ENCODE measurements around the gene USP36. TPM values are rescaled to one million over a fixed set of nuclear protein-coding genes. Genes with fewer than 3 reads are reported as not detected.
A peak's percentile ranks its signal among the peaks of the same experiment; 100 is the strongest.

Gene USP36
- total RNA-seq, 1 experiment from 2014 or later, result 21.3 TPM

DNA sequence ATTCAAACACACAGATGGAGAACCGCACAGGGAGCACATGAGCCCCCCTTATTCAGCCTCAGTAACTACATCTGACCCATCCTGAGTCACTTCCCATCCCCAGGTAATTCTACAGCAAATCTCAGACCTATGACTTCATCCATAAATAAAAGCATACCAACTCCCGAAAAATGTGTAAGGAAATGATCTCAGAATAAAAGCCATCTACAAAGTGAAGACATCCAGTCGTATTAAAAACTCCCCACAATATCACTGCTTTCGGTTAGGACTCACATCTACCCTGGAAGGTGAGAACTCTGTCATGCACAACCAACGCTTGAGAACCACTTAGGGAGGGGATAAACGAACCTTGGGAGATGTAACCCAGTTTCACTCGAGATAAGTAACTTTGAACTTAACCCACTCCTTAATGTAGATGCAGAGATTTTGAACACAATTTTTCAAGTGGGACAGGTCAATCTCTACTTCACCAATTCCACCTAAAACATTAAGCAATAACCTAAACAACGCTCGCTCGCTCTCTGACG lies 1.3 kb downstream of the USP36 start:
- peak; percentile 60 for DNase-seq (ENCODE audit: low read depth)

DNA sequence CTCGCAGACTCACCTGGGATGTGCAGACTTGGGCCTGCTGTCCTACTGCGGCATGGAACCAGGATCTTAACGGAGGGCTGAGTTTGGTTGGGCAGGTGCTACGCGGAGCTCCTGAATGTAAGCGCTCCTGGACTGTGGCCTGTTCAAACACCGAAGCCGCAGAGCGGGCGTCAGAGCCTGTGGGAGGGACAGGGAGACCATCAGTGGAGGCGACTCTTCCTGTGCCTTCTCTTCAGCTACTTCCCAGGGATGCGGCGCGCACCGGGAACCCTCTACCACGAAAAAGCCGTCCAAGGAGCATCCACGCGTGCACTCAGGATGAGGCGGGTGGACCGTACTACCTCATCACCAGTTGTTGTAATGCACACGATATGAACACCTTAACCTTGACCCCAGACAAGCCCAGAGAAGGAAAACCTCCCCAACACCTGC lies 2.0 kb downstream of the USP36 start:
- DNase-seq (ENCODE audit: low read depth), result no peak

DNA sequence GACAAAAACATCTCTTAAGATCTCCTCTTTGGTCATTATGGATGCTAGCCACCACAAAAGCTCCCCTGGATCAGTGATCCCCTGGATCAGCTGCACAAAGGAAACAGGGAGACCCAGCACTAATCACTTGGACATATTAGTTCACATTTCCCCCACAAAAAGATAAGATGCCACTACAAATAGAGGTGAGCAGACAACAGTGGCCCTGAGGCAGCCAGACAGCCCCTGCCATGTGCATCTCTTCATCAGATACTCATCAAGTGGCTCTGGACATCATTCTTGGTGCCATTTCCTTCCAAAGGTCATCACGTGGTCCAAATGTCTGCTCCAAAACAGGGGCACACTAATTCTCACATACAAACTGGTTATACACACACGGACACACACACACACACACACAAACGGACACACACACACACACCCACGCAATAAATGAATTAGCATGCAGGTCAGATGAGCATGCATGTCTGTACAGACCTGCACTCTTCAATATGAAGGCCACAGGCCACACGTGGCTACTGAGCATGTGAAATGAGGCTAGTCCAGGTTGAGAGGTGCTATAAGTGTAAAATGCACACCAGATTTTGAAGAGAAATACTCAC lies 4.1 kb downstream of the USP36 start:
- DNase-seq (ENCODE audit: low read depth), result no peak

DNA sequence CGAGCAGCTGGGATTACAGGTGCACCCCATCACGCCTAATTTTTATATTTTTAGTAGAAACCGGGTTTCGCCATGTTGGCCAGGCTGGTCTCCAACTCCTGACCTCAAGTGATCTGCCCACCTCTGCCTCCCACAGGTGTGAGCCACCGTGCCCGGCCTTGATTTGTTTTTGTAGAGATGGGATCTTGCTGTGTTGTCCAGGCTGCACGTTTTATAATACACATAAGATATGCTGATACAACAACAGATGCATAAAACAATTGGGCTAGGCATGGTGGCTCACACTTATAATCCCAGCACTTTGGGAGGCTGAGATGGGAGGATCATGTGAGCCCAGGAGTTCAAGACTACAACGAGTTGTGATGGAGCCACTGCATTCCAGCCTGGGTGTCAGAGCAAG lies 6.0 kb downstream of the USP36 start:
- DNase-seq (ENCODE audit: low read depth), result no peak

DNA sequence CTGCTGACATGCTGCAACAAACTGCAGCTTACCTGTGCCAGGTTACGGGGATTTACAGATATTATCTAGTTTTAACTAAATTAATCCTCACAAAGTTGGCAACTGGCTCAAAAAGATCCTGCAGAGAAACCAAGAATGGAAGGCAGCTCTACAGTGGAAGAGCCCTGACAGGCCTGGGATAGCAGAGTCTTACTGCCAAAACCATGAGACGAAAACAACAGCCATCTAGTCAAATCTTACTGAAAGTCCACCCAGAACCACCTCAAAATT lies 8.1 kb downstream of the USP36 start:
- no peak for DNase-seq (ENCODE audit: low read depth)

DNA sequence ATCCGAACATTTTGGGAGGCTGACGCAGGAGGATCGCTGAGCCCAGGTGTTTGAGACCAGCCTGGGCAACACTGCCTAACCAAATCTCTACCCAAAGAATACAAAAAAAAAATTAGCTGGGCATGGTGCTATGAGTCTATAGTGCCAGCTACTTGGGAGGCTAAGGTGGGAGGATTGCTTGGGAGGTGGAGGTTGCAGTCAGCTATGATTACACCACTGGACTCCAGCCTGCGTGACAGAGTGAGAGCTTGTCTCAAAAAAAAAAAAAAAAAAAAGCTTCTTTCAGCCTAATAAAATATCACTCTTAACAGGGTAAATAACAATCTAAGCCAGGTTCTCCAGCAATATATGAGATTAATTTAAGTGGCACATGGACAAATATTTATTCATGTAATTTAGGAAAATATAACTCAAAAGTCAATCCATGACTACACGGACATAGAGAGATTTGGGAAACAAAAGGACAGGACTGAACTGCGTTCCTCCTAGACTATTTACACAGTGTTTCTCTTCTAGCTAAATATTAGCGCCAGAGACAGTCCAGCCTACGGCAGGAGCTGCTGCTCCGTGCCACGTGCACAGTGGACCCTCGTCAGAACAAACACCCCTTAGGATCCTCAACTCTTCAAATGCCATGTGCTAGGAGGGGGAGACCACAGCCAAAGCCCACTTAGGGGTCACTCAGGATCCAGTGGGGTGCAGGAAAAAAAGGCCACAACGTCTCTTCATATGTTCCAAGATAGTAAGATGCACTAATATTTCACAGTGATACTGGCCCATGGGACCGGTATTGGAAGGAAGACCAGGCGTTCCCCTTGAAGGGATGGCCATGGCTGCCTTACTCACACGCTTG lies 8.7 kb downstream of the USP36 start:
- no peak for DNase-seq (ENCODE audit: low read depth)

DNA sequence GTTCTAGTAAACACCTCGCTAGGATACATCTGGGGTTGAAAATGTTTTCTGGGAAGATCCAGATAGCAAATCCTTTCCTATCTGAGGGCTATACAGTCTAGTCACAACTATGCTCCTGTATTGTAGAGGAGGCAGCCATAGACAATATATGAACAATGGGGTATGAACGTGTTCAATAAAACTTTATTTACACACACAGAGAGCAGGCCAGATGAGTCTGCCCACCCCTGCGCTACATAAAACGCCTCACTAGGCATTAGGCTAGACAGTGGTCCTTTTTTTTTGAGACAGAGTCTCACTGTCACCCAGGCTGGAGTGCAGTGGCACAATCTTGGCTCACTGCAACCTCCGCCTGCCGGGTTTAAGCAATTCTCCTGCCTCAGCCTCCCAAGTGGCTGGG lies 11.1 kb downstream of the USP36 start:
- DNase-seq (ENCODE audit: low read depth), result no peak

DNA sequence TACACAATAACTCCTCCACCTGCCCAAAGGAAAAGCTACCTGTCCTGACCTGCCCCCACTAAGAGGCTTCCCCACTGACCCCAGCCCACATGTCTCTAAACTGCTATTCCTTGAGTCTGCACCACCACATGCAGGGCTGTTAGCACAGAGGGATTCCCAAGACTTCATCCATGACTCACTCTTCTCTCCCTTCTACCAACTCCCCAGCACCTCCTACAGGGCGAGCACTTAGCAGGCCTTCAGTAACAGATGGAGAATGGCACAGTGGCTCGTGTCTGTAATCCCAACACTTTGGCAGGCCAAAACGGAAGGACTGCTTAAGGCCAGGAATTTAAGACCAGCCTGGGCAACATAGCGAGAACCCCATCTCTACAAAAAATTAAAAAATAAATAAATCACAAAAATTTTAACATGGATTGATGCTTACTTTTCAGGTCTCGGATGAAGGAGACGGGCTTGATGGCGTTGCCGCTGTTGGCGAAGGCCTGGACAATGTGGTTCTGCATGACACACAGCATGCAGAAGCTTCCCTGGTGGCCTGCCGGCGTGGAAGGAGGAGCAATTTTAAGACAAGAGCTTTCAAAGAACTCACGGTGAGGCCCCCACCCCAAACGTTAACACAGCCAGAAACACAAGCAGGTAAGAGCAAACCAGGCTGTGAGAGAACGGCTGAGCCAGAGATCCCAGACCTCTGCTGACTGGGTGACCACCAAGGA lies 12.0 kb downstream of the USP36 start:
- peak; percentile 64 for DNase-seq (ENCODE audit: low read depth)

DNA sequence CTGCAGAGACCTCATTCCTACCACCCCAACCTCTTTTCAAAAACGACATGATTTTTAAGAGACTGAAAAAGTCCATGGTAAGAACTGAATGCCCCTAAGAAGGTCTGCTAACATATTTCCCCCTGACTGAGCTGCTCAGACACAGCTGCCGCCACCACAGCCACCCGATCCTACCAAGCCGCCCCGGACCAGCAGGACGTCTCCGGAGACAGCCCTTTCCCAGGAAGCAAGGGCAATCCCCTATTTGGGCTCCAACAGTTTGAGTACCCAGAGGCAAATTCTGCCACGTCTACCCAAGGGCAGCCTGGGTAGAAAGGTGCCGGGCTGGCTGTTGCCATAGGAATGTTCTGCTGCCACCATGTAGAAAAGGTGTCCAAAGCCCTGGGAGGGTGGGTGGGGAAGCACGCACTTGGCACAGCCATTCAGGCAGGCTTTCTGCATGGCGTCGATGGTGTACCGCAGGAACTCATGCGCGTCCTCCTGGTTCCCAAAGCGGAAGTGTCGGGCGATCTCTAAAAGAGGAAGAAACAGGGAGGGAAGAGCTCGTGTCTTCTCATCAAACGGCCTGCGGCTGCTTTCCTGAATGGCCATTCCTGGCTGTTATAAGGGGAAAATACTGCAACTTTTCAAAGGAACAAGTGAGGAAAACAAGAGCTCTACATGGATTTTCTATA lies 13.6 kb downstream of the USP36 start:
- DNase-seq (ENCODE audit: low read depth), result no peak

DNA sequence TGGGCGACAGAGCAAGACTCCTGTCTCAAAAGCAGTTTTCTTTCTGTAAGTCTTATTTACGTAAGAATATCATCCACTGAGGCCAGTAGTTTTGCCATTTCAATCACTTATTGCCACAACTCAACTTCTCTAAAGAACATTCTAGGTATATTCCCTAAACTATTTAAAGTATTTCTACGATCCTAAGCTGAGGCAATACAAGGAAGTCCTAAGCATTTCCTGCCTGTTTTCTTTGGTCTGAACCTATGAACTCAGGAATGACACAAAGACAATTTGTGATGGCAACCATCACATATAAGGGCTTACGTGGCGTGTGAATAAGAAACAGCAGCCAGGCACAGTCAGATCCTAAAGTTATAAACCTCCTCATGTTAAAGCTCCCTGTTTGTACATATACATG lies 14.2 kb downstream of the USP36 start:
- no peak for DNase-seq (ENCODE audit: low read depth)

DNA sequence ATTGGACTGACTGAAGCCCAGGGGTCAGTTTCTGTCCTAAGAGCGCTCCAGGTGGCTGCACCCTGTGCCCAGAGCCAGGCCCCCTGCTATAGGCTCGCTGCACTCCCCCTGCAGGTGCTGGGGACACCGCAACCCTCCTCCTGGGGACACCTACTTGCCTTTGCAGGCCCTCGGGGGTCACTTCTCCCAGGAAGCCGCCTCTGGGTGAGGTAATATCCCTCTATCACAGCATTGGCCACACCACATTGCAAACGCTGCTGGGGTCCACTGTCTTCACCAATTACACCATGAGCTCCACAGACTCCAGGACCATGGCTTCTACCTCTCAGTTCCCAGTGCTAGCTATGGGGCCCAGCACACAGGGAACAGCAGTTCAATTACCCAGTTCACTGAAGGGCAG lies 14.9 kb downstream of the USP36 start:
- no peak for DNase-seq (ENCODE audit: low read depth)

DNA sequence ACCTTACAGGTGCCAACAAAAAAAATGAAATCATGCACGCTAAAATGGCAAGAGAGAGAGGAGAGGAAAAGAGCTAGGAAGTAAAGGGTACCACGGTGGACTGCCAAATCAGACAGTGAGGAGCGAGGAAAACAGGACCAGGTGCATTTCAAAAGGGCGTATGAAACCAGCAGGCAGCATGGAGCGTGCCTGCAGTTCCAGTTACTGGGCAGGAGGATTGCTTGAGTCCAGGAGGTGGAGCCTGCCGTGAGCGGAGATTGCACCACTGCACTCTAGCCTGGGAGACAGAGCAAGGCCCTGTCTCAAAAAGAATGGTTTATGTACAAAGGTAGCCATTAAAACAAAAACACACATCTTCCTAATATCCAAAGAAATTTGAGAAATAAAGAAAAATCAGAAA lies 16.4 kb downstream of the USP36 start:
- no peak for DNase-seq (ENCODE audit: low read depth)

DNA sequence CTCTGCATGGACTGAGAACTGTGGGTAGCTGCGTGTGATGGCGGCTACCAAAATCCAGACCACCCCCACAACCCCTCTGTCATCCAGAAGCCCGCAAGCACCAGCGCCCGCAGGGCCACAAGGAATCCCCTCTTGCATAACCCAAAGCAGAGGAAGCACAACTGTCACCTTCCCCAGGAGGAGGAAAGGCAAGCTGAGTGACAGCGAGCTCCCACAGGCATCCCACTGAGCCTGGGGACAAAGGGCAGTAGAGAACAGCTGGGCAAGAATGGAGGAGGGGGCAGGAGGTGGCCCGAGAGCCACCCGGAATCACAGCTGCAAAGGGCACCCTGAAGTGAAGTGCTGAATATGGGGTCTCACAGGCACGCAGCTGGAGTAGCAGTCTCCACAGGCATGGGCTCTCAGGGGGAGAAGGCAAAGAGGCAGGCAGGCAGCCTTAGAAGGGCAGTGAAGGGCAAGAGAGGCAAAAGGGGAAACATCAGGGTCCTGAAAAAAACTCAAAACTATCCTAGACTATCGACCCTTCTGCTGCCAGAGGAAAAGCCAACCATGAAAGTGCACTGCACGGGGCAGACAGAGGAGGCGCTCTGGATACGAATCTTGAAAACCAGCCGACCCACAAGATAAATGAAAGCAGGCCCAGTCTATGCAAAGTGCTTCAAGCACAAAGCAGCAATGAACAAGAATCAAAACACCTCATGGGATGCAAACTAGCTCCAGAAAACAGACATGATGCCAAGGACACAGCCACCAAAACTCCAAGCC lies 17.1 kb downstream of the USP36 start:
- no peak for DNase-seq (ENCODE audit: low read depth)

DNA sequence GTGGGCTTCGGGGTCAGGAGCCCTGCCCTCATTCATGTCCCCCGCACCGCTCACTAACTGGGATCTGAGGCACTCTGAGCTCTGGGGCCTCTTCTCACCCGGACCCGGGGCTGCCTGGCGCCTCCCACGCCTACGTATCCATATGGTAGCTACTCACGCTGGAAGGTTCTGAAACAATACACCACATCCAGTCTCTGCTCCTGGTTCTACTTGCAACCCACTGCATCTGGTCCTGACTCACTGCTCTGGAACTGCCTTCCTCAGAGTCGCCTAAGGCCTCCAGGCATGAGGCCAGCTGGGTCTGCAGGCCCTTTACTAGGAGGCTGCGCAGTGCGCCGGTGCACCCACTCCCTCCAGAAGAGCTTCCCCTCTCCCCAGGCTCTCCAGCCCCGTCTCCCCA lies 18.1 kb downstream of the USP36 start:
- peak; percentile 97 for DNase-seq (ENCODE audit: low read depth)

DNA sequence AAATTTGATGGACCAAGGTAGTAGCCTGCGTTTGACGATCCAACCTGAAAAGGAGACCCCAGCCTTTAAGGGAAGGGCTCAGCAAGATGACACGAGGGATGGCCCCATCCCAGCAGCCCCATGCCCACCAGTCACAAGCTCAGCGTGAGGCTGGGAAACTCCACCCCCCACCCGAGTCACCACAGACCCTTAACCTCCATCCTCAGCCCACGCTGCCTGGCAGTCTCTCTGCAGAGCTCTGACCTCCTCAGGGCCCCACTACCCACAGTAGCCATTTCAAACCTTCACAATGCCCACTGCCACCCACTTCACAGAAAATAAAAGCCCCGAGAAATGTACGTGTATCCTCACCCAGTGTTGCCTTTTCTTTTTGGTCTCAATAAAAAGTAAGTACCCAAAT lies 18.7 kb downstream of the USP36 start:
- no peak for DNase-seq (ENCODE audit: low read depth)

DNA sequence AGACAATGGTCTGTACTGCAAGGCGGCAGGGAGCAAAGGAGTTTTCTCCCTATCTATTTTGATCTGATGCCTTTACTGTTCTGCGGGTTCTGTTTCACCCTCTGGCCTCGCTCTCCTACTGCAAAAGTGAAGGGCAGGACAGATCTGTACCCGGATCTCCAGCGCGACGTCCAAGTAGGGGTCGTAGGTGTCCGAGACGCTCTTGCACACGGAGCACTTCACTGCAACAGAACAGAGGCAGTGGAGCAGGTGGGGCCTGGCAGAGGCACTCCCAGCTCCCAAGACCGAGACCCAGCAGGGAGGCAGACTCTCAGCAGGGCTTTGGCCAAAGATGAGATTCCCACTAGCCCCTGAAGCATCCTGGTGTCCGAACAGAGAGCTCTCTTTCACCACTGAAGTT lies 19.8 kb downstream of the USP36 start:
- DNase-seq (ENCODE audit: low read depth), result no peak

DNA sequence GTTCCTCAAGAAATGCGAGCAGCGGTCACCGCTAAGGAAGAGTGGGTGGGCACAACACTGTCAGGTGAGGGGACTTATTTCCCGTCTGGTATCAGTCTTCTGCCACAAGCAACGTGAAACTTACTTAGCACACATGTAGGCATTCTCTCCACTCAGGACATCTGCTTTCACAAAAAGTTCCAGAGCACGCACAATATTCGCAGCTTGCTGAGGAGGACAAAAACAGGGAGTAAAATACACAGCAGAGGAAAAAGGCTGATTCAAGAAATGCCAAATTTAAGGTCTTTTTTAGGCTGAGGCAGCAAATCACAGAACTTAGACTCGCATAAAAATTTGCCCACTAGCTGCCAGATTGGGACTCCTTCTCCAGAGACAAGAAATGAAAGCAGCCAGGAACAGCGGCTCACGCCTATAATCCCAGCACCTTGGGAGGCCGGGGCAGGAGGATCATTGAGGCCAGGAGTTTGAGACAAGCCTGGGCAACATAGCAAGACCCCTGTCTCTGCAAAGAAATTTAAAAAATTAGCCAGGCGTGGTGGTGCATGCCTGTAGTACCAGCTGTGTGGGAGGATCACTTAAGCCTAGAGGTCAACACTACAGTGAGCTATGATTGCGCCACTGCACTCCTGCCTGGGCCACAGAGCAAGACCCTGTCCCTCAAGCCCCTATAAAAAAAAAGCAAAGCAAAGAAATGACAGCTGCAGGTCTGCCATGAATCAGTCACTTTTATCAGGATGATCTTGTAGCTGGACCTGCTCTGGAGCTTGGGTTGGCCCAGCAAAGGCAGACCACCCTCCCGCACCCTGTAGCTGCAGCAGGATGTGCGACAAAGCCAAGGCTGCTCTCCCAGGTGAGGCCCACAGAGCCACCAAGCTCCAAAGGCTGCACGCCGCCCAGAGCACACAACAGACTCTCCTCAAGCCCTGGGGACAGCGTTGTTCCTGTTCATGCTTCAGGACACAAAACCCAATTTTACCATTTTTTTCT lies 20.5 kb downstream of the USP36 start:
- no peak for DNase-seq (ENCODE audit: low read depth)

DNA sequence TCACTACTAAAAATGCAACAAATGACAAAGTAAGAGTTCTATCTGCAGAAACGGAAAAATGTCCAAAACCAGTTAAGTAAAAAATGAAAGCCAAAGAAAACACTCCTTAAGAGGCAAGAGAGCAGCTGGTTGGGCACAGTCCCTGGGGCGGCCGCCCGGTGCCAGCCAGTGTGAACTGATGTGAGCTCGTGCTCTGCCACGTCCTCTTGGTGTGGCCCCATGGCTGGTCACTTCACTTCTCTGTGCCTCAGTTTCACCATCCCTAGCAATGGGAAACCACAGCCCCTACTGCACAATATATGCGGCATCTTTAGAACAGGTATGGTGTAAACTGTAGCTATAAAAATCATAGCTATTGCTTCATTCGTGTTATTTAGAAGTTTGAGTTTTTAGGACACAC lies 21.2 kb downstream of the USP36 start:
- DNase-seq (ENCODE audit: low read depth), result no peak

DNA sequence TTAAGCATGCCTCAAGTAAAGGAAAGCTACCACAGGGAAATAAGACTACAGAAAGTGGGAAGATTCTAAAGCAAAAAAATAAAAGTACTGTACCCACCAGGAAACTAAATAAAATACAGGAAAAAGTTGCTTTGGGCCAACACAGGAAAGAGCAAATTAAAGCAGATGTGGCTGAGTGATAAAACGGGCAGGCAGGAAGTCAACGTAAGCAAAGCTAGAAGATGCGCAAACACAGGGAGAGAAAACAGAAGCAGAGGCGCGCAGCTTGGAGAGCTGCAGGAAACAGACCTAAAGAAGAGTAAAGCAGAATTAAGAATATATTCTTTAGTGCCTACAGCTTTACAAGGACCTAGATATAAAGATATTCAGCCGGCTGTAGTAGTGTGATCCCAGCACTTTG lies 21.7 kb downstream of the USP36 start:
- no peak for DNase-seq (ENCODE audit: low read depth)

DNA sequence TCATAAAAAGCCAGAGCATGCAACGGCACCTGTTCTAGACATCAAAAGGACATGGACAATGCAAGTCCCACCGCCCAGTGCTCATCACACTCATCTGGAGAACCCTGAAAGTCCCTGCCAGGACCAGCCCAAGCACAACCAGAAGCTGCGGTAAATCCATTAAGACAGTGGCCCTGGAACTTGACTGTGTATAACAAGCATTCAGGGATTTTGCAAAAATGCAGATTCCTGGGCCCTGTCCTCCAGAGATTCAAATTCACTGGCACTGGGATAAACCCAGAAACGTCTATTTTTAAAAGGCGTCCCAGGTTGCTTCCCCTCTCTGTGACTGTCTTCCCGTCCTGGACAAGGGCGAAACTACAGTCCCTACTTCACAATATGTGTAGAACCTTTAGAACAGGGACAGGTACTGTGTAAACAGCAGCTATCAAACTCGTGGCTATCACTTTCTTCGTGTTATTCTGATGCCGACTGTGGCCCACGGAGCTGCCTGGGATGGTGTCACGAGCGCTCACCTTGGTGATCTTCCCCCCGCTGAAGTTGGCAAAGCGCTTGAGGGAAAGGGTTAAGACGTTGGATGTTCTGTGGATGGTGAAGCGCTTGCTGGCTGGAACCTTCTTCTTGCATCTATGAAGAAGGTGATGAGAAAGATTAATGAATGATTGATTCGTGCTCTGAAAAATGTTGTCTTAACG lies 22.3 kb downstream of the USP36 start:
- no peak for DNase-seq (ENCODE audit: low read depth)
